Middle frontal gyrus (tissue), 1 donor: ENCODE measurements around the gene NXPH1.

Experiments used
- DNase-seq: peaks from one replicate; pipeline ENCODE4 v3.0.0-alpha.2; 2015; ENCODE audit warnings: low spot score; ENCODE audit errors: extremely low spot score

The NXPH1 gene

GRCh38 chr7:8433477-8434289 is at the start of gene NXPH1:
Gene NXPH1, plus strand, starts transcription at chr7:8433609.
- DNase-seq = no peak

GRCh38 chr7:8384901-8385300 is 48.5 kb upstream of the NXPH1 start:
- DNase-seq = no peak

DNA sequence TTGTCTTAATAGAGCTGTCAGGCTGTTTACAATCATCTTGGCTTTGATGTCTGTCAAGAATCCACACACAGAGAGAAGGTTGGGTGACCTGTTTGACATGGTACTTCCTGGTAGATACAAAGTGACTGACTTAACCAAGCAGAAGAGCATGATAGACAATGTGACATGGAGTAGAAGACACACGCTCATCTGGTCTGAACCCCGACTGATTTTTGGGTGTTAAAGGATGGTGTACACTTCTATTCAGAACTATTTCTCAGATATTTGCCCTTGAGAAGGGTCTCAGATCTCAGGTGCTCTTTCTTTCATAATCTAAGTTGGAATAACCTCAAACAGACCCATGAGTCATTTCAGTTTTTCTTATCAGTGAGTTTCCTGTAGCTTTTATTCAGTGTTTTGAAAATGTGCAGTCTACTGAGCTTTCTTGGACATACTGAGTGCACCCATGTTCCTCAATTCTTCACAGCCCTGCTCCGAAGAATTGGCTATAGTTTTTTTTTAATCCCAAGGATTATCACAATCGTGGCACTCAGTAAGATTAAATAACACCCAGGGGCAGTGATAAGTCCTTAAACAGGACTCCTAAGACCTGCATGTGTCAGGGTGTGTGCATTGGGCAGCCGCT is 46.4 kb upstream of the NXPH1 start:
- no peak for DNase-seq

DNA sequence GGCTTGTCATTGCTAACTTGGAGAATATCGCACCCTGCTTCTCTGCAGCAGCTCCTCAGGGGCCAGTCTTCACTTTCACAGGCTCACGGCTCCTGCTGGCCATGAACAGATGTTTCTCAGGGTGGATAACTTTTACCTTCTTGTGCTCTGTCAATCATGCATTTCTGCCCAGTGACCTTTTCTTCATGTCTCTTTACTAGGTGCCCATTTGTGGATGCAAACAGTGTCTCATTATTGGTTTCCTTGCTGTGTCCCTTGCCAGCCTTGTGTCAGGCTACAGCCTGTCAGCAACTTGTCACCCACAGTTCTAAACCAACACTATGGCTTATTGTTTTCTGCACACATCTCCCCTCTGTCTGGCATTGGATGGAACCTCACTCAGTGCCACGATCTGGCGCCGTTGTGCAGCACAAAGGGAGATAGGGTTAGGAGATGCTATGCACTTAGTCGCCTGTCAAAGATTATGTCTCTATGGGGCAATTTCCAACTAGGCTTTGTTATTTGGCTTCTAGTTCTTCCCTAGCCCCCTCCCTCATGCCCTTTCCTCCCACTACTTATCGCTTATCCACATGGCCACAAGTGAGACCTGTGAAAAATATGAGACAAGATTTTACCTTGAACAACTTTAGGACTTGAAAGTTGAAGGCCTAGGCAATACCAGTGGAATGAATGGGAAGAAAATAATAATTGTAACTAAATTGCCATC is 45.7 kb upstream of the NXPH1 start:
- peak; percentile 37 for DNase-seq

GRCh38 chr7:8388257-8388625 is 45.2 kb upstream of the NXPH1 start:
- no peak for DNase-seq

DNA sequence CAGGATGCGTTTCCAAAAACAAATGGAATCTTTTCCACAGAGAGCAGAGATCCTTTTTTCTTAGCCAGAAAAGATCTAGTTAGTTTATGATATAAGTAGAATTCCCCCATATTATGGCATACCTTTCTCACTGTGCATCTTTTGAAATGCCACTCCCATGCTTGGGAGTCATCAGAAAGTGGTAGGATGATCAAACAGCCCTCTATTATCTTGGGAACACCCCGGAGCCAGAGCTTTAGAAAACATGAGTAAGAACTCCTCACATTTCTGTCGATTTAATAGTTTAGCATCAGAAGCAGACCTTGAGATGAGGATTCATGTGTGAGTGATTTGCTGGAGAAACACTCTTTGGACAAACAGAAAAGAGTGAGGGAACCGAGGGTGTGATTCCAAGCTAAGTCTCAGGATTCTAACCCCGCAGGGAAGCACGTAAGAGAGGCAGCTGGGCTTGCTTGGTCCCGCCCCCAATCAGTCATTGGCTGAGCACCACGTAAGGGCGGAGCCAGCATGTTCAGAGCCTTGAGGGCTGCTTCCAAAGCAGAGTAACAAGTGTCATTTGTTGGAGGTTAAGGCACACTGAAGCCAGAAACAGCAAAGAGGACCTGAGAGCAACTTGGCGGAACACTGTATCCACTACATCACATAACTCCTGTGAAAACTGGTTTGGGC is 43.7 kb upstream of the NXPH1 start:
- DNase-seq = peak; percentile 62

DNA sequence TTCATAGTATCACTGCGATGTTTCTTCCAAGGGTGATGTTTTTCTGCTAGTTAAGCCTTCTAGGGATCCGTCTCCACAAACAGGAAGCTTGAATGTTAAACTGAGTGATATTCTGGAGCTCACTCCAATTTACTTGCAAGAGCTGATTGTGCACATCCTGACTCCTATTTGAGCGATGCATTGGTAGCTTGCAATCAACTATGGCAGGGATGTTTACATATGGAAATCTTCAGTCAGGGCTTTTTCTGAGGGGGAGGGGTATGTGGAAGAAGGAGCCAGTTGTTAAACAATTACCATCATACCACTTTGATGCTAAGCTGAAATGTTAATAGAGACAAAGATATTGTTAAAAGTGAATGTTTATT is 43.2 kb upstream of the NXPH1 start:
- DNase-seq = no peak

- no peak for DNase-seq
Observed at GRCh38 chr7:8391353-8392062, 41.9 kb upstream of the NXPH1 start.

DNA sequence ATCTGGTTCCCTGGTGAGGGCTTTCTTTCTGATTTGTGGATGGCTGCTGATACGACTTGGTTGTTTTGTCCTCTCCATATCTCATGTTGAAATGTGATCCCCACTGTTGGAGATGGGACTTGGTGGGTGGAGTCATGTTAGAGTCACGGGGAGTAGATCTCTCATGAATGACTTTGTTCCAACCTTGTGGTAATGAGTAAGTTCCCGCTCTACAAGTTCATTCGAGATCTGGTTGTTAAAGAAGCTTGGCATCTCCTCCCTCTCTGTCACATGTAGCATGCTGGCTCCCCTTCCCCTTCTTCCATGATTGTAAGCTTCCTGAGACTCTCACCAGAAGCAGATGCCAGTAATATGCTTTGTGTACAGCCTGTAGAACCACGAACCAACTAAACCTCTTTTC is 37.1 kb upstream of the NXPH1 start:
- DNase-seq = no peak

GRCh38 chr7:8408871-8409270 is 24.5 kb upstream of the NXPH1 start:
- no peak for DNase-seq

DNA sequence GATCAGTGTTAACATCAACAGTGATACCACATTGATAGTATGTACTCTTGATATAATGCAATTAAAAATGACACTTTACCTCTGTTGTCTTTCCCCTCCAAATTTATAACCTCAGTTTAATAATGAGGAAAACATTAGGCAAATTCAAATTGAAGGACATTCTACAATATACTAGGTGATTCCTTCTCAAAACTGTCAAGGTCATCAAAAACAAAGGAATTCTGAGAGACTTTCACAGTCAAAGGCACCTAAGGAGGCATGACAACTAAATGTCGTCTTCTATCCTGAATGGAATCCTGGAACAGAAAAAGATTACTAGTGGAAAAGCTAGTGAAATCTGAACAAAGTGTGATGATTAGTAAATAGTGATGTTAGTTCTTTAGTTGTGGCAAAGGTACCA is 22.3 kb upstream of the NXPH1 start:
- no peak for DNase-seq

DNA sequence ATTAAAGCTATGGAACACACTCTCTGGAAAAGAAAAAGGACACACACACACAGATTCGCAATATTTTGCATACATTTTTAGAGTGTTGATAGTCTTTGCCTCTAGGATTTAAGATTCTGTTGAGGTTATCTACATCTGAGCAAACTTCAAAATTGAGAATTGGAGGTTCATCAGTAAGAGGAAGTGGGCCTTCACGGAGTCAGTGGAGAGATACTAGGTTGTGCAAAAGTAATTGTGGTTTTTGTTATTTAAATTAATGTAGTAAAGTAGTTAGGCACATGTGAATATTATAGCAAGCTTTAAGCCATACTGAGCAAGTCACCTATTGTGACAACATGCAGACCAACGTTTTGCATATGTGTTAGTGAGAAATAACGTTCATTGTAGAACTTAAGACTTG is 19.8 kb upstream of the NXPH1 start:
- DNase-seq = no peak

DNA sequence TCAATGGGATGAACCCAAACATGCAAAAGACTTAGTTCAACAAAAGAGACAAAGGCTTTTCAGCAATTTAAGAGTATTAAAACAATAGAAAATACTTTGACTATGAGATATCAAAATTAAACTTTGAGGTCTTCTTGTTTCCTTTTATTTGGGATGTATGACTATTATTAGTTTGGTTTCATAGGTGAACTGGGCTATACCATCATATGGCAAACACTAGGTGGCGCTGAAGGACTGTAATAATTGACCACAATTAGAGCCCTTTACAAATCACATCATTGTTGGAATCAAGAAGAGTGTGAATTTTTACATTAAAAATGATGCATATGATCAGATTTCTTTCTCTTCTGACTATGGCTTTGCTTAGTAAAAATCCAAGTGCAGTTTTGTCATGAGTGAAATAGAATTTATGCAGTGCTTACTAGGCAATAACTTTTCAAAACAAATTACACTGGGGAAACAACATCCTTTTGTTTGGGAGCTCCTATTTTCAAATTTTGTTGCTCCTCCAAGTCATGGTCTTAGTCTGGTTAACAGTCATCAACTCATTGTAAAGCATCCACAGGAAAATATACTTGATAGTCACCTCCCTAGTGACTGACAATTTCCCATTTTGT is 14.7 kb upstream of the NXPH1 start:
- peak; percentile 47 for DNase-seq

DNA sequence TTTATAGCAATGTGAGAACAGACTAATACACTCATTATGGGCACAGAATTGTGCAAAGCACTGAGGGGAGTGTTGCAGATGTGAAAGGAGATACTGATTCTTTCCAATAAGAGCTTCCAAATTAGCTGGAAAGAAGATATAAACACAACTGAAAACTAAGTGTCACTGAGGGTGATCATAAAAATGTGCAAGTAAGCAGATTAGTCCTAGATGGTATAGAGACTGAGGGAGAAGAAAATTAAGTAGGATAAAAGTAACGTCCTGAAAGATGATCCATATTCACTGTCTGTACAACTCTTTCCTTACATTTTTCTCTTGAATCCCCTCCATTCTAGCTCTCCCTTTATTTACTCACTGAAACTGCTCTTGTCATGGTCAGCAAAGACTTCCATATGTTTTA is 11.2 kb upstream of the NXPH1 start:
- DNase-seq = no peak

GRCh38 chr7:8423057-8423456 is 10.4 kb upstream of the NXPH1 start:
- no peak for DNase-seq

DNA sequence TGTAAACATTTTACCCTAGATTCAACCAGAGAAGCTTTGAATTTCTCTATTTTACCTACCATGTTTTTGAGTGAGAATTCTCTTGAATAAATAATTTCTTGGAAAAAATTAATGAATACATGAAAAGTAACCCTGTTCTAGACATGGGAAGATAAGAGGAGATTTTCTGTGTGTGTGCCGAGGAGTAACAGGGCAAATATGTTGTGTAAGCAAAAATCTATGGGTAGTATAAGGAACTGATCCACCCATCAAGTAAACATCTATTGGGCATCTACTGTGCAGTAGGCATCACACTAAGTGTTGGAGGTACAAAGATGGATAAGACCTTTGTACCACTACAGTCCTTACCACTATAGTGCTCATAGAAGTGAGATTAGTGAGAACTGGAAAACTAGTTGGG is 8.2 kb upstream of the NXPH1 start:
- no peak for DNase-seq

DNA sequence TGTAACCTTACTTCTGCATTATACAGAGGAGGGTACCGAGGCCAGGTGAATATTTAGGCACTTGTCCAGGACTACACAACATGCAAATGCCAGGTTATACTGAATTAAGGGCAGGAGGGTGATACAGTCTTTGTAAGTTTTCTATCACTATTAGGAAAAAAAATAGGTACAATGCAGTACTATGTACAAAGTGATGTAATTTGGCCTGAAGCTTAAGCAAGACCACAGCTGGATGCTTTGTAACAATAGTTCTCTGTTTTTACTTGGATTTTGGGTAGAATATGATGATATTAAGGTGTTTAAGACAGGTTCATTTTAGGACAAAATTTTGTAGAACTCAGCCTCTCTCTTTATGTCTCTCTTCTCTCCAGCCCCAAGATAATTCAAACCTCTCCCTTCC is 2.8 kb upstream of the NXPH1 start:
- no peak for DNase-seq

- DNase-seq = no peak
Observed at GRCh38 chr7:8434290-8435002, 1.0 kb downstream of the NXPH1 start.

DNA sequence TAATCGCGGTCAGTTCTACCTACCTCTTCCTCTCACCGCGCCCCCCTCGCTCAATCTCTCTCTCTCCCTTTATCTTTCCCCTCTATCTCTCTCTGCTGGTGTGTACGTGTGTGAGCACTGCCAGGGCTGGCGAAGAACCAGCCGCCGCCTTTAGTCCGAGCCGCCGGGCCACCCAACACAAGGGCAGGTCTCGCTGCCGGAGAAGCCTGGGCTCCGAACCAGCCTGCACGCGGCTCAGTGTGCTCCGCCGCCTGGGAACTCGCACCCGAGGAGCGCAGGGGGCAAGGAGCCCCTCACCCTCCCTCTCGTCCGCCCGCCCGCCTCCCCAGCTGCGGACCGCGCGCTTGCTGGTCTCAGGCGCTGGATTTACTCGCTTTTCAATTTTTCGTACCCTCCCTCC is 1.7 kb downstream of the NXPH1 start:
- DNase-seq = no peak
